Panc1 (cell line): ENCODE data around the gene ZNFX1. TPM values are rescaled to one million over a fixed set of nuclear protein-coding genes. Genes with fewer than 3 reads are reported as not detected.

ENCODE experiments used
- ATAC-seq: fragments of 200-7000 bp; cut with Tn5 transposase; 2 replicates; pipeline ENCODE4 v1.9.1; 2020; ENCODE audit warnings: mild to moderate bottlenecking, moderate library complexity
- BruUV-seq: library from RNA; stranded (reverse); fragments of 400-500 nt; replicated peaks from 2 replicates; lab custom pipeline; 2021; lab: Mats Ljungman, UMichigan
- CTCF ChIA-PET: fragments of 300-600 bp; sonication (Branson Sonifier 250); formaldehyde crosslinking; loops from one replicate; lab custom pipeline; 2022; ENCODE audit warnings: antibody characterized with exemption; lab: Charles Lee
- POLR2A ChIA-PET: fragments of 300-600 bp; sonication (Branson Sonifier 250); formaldehyde crosslinking; loops from one replicate; lab custom pipeline; 2022; ENCODE audit warnings: antibody characterized with exemption; lab: Charles Lee
- DNase-seq: peaks from one replicate; pipeline ENCODE4 v3.0.0-alpha.2; 2010; ENCODE audit warnings: low read depth, low spot score
- H3K27ac ChIP-seq: 2 replicates; pipeline ENCODE4 v1.5.1; 2011; ENCODE audit warnings: mild to moderate bottlenecking, low read length, inconsistent platforms
- H3K27me3 ChIP-seq: fragments of 200-500 bp; sonication (Bioruptor generic); 2 replicates; pipeline ENCODE4 v1.6.0; 2014; ENCODE audit warnings: low read length, inconsistent platforms; ENCODE audit not compliant: control insufficient read depth, insufficient read depth
- H3K36me3 ChIP-seq: fragments of 200-500 bp; sonication (Bioruptor generic); 2 replicates; pipeline ENCODE4 v1.5.1; 2014; ENCODE audit warnings: inconsistent platforms, mild to moderate bottlenecking, low read length, moderate library complexity; ENCODE audit not compliant: control insufficient read depth, insufficient read depth
- H3K4me1 ChIP-seq: 2 replicates; pipeline ENCODE4 v1.5.1; 2011; ENCODE audit warnings: inconsistent platforms, mild to moderate bottlenecking, low read length, moderate library complexity; ENCODE audit not compliant: control insufficient read depth, insufficient read depth
- H3K4me3 ChIP-seq, 2 experiments: 2 replicates each; pipeline ENCODE4 v1.5.1; 2011 to 2012; ENCODE audit warnings: low read depth in 2 of 2, low read length in 2 of 2, mild to moderate bottlenecking in 2 of 2, inconsistent platforms in 1 of 2, moderate library complexity in 1 of 2
- H3K9me3 ChIP-seq: fragments of 200-500 bp; sonication (Bioruptor generic); 2 replicates; pipeline ENCODE4 v1.5.1; 2014; ENCODE audit warnings: low read depth, mild to moderate bottlenecking, inconsistent platforms, low read length, moderate library complexity; ENCODE audit not compliant: control insufficient read depth, insufficient read depth
- POLR2AphosphoS5 ChIP-seq: IDR thresholded peaks from 2 replicates; pipeline ENCODE4 v1.6.1; 2012; ENCODE audit warnings: mild to moderate bottlenecking, low read depth, low read length, moderate library complexity
- SIN3A ChIP-seq: IDR thresholded peaks from 2 replicates; pipeline ENCODE4 v1.6.1; 2012; ENCODE audit warnings: low read depth, mild to moderate bottlenecking, low read length, moderate library complexity, borderline replicate concordance; ENCODE audit not compliant: insufficient read depth
- TCF7L2 ChIP-seq: IDR thresholded peaks from 2 replicates; pipeline ENCODE4 v1.6.1; 2011; ENCODE audit warnings: mild to moderate bottlenecking, low read depth, low read length, inconsistent platforms
- in situ Hi-C: cut with HindIII; loops from 2 replicates; pipeline ENCODE4 v1.10.0; 2016; ENCODE audit warnings: low sequenced_read_pairs, low pct_unique_long_range_greater_than_20kb
- intact Hi-C: fragments of 100-400 bp; cut with micrococcal nuclease; formaldehyde crosslinking; loops from one replicate; pipeline ENCODE4 v1.10.0; 2022; ENCODE audit not compliant: unreplicated experiment
- total RNA-seq: library from RNA; stranded (reverse); gene quantifications from one replicate; pipeline ENCODE4 v1.2.1, GENCODE V29; 2021; ENCODE audit not compliant: unreplicated experiment
- TF ChIP-seq, protein P1 (sequence below), 2 experiments: IDR thresholded peaks; 2 replicates each; pipeline ENCODE4 v1.6.1; 2011 to 2012; ENCODE audit warnings: low read depth in 2 of 2, control low read depth in 1 of 2, low read length in 1 of 2, mild to moderate bottlenecking in 1 of 2, moderate library complexity in 1 of 2; ENCODE audit not compliant: insufficient read depth in 1 of 2
- TF ChIP-seq, protein P2 (sequence below): fragments of 450-650 bp; IDR thresholded peaks from 2 replicates; pipeline ENCODE4 v1.5.1; 2017; ENCODE audit warnings: mild to moderate bottlenecking

Gene ZNFX1
- total RNA-seq, 1 experiment from 2014 or later, result 39.4 TPM

DNA sequence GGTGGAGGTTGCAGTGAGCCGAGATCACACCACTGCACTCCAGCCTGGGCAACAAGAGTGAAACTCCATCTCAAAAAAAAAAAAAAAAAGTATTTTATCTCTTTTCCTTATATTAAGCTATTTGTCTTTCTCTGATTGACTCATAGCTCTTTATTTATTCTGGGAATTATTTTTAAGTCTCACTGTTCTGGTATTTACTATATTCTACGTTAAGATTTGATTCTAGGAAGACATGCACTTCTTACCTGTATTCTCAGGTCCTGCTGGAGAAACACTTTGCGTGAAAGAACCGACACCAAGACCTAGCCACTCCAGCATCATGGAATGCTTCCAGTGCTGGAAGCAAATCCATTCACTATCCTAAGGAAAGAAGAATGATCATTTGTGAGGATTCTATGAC is 17.6 kb downstream of the ZNFX1 start:
- H3K4me3 ChIP-seq, result no peak overlapping the region
- POLR2A ChIA-PET, result no interaction called here
- no peak overlapping the region for H3K27ac ChIP-seq
- CTCF ChIA-PET, result interaction anchor here (0.7 kb wide), 1 partner anchor 172 kb away, joined by 9 read pairs; no protein-coding TSS in a partner anchor
- no peaks in the 10 kb centered on the region for H3K4me1 ChIP-seq
- peaks cover 36% of the 10 kb centered on the region for H3K36me3 ChIP-seq
- no TSS peak for BruUV-seq
- H3K27me3 ChIP-seq, result no peaks in the 10 kb centered on the region
- no peak for TF ChIP-seq POLR2AphosphoS5
- no peak for TF ChIP-seq SIN3A
- TF ChIP-seq, protein P1, sequence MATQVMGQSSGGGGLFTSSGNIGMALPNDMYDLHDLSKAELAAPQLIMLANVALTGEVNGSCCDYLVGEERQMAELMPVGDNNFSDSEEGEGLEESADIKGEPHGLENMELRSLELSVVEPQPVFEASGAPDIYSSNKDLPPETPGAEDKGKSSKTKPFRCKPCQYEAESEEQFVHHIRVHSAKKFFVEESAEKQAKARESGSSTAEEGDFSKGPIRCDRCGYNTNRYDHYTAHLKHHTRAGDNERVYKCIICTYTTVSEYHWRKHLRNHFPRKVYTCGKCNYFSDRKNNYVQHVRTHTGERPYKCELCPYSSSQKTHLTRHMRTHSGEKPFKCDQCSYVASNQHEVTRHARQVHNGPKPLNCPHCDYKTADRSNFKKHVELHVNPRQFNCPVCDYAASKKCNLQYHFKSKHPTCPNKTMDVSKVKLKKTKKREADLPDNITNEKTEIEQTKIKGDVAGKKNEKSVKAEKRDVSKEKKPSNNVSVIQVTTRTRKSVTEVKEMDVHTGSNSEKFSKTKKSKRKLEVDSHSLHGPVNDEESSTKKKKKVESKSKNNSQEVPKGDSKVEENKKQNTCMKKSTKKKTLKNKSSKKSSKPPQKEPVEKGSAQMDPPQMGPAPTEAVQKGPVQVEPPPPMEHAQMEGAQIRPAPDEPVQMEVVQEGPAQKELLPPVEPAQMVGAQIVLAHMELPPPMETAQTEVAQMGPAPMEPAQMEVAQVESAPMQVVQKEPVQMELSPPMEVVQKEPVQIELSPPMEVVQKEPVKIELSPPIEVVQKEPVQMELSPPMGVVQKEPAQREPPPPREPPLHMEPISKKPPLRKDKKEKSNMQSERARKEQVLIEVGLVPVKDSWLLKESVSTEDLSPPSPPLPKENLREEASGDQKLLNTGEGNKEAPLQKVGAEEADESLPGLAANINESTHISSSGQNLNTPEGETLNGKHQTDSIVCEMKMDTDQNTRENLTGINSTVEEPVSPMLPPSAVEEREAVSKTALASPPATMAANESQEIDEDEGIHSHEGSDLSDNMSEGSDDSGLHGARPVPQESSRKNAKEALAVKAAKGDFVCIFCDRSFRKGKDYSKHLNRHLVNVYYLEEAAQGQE (IDR thresholded peaks at IDR 0.05; ENCODE audit: insufficient read depth in 1 of 2, low read depth in 2 of 2, low read length in 1 of 2), result no peak
- no peak for TF ChIP-seq TCF7L2
- TF ChIP-seq, protein P2, sequence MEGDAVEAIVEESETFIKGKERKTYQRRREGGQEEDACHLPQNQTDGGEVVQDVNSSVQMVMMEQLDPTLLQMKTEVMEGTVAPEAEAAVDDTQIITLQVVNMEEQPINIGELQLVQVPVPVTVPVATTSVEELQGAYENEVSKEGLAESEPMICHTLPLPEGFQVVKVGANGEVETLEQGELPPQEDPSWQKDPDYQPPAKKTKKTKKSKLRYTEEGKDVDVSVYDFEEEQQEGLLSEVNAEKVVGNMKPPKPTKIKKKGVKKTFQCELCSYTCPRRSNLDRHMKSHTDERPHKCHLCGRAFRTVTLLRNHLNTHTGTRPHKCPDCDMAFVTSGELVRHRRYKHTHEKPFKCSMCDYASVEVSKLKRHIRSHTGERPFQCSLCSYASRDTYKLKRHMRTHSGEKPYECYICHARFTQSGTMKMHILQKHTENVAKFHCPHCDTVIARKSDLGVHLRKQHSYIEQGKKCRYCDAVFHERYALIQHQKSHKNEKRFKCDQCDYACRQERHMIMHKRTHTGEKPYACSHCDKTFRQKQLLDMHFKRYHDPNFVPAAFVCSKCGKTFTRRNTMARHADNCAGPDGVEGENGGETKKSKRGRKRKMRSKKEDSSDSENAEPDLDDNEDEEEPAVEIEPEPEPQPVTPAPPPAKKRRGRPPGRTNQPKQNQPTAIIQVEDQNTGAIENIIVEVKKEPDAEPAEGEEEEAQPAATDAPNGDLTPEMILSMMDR, result no peak
- no peak for ATAC-seq
- no peak for DNase-seq
- H3K9me3 ChIP-seq, result no peaks in the 10 kb centered on the region
- in situ Hi-C loops (no loop called here), intact Hi-C loops (no loop called here)

DNA sequence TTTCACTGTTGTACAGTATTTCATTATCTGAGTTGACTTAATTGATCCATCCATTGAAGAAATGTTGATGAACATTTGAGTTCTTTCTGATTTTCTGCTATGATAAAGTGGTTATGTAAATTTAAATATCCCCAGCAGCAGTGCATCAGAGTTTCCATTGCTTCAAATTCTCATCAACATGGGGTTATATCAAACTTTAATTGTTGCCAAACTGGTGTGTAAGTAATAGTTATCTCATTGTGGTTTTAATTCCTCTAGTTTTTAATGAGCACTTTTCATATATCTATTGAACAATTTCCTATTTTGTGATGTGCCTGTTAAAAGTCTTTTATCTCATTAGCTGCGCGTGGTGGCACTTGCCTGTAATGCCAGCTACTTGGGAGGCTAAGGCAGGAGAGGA is 18.1 kb downstream of the ZNFX1 start:
- ATAC-seq (no peak), DNase-seq (no peak)
- no peaks in the 10 kb centered on the region for H3K4me1 ChIP-seq
- in situ Hi-C loops (no loop called here), intact Hi-C loops (no loop called here)
- no peak overlapping the region for H3K27ac ChIP-seq
- POLR2A ChIA-PET, result interaction anchor here (0.6 kb wide), 1 partner anchor 19 kb away, joined by 4 read pairs; no protein-coding TSS in a partner anchor
- BruUV-seq, result no TSS peak
- no peaks in the 10 kb centered on the region for H3K27me3 ChIP-seq
- CTCF ChIA-PET, result interaction anchor here (0.6 to 0.7 kb wide), 2 partner anchors 172 to 249 kb away, joined by 3 to 9 read pairs; no protein-coding TSS in a partner anchor
- H3K9me3 ChIP-seq, result no peaks in the 10 kb centered on the region
- H3K4me3 ChIP-seq, result no peak overlapping the region
- TF ChIP-seq SIN3A (no peak), TCF7L2 (no peak), POLR2AphosphoS5 (no peak)
- TF ChIP-seq, protein P1 (IDR thresholded peaks at IDR 0.05; ENCODE audit: insufficient read depth in 1 of 2, low read depth in 2 of 2, low read length in 1 of 2), result no peak
- TF ChIP-seq, protein P2, result no peak
- H3K36me3 ChIP-seq, result peaks cover 32% of the 10 kb centered on the region
